IPS DF 4.7 (cell line): Measurements from ENCODE around the gene ZNF655.

ENCODE experiments used
- DNase-seq: peaks from one replicate; pipeline ENCODE4 v3.0.0-alpha.2; 2013; ENCODE audit warnings: low spot score; ENCODE audit errors: extremely low read depth

The ZNF655 gene

GRCh38 chr7:99606531-99606930 is 48.1 kb downstream of the ZNF655 start:
- no peak for DNase-seq

GRCh38 chr7:99607548-99607947 is 49.1 kb downstream of the ZNF655 start:
- no peak for DNase-seq

- DNase-seq, result no peak
Observed at GRCh38 chr7:99614495-99614894, 56.1 kb downstream of the ZNF655 start.

- no peak for DNase-seq
Observed at GRCh38 chr7:99615989-99616358, 57.5 kb downstream of the ZNF655 start.

GRCh38 chr7:99616359-99617191 is 58.1 kb downstream of the ZNF655 start, which contains the start of gene ZSCAN25:
TSS of gene ZSCAN25 (plus strand) at chr7:99616946. CDS start at chr7:99619607, 2,661 bp downstream.
- DNase-seq, result peak; percentile 91

- no peak for DNase-seq
Observed at GRCh38 chr7:99617192-99617781, 58.8 kb downstream of the ZNF655 start.

GRCh38 chr7:99618726-99619125 is 60.3 kb downstream of the ZNF655 start:
- DNase-seq, result no peak

- DNase-seq, result no peak
Observed at GRCh38 chr7:99619571-99620130, 61.2 kb downstream of the ZNF655 start.

- no peak for DNase-seq
Observed at GRCh38 chr7:99621271-99621670, 62.8 kb downstream of the ZNF655 start.

- no peak for DNase-seq
Observed at GRCh38 chr7:99622596-99622995, 64.2 kb downstream of the ZNF655 start.

GRCh38 chr7:99623091-99623693 is 64.8 kb downstream of the ZNF655 start:
- no peak for DNase-seq

- no peak for DNase-seq
Observed at GRCh38 chr7:99623702-99624447, 65.4 kb downstream of the ZNF655 start.

- no peak for DNase-seq
Observed at GRCh38 chr7:99624484-99624883, 66.0 kb downstream of the ZNF655 start.

GRCh38 chr7:99625321-99625720 is 66.9 kb downstream of the ZNF655 start:
- no peak for DNase-seq

GRCh38 chr7:99625961-99626360 is 67.5 kb downstream of the ZNF655 start:
- no peak for DNase-seq
